Daoy (cell line): ENCODE data around the gene OSBPL2. TPM values are rescaled to one million over a fixed set of nuclear protein-coding genes. Genes with fewer than 3 reads are reported as not detected.

Experiments
- DNase-seq: peaks from one replicate; pipeline ENCODE4 v3.0.0-alpha.2; 2015; ENCODE audit warnings: low read depth
- total RNA-seq: library from RNA; depleted of rRNA; stranded (reverse); fragments of >200 nt; shearing (Covaris generic); gene quantifications from 2 replicates; pipeline ENCODE4 v1.2.3, GENCODE V29; 2014; rRNA removed

The OSBPL2 gene
- total RNA-seq, 1 experiment from 2014 or later = 10.2 TPM

GRCh38 chr20:62339647-62340062 lies 101.3 kb downstream of the OSBPL2 start:
- no peak for DNase-seq

DNA sequence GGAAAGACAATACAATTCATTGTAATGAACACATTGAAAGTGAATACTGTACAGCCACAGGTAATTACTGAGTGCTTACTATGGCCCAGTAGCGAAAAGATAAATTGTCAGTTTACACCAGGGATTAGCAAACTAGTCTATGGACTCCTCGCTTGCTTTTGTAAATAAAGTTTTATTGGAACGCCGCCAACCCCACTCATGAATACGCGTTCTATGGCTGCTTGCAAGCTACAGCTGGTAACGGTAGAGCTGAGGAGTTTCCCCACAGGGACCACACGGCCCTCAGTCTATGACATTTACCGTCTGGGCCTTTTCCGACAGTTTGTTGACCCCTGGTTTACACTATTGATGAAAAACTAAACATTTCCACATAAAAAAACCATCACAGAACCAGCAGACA lies 104.6 kb downstream of the OSBPL2 start:
- DNase-seq = no peak

DNA sequence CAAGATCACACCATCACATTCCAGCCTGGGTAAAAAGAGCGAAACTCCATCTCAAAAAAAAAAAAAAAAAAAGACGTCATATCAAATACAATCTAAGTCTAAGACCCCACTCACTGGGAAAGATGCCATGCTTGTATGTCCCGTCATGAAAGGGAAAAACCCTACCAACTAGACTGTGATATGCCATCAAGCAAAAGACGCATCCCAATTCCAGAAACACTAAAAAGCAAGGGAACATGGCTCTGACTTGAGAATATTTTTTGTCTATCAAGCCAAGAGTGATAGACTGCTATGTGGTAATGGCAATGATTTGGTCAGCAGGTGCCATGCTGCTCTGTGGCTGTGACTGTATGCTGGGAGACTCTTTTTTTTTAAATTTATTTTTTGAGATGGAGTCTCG lies 105.8 kb downstream of the OSBPL2 start:
- no peak for DNase-seq

GRCh38 chr20:62344782-62345181 lies 106.5 kb downstream of the OSBPL2 start:
- peak; percentile 57 for DNase-seq

Other genes with a start within 250 kb of the OSBPL2 start
- 2.5 and 3.1 TPM in 2 replicates for gene TAF4, start 172.6 kb upstream of the OSBPL2 start, total RNA-seq
- 34.3 and 38.2 TPM in 2 replicates for gene LSM14B, start 116.0 kb upstream of the OSBPL2 start, total RNA-seq
- 722 and 899 TPM in 2 replicates for gene PSMA7, start 95.1 kb upstream of the OSBPL2 start, total RNA-seq
- gene SS18L1, start 94.8 kb upstream of the OSBPL2 start, total RNA-seq = 10.1 and 10.3 TPM in 2 replicates
- 13.3 and 23.0 TPM in 2 replicates for gene MTG2, start 55.5 kb upstream of the OSBPL2 start, total RNA-seq
- gene HRH3, start 18.2 kb upstream of the OSBPL2 start, total RNA-seq = not detected in 2 replicates
- gene ADRM1, start 64.5 kb downstream of the OSBPL2 start, total RNA-seq = 390 and 470 TPM in 2 replicates
- 3.1 and 9.6 TPM in 2 replicates for gene LAMA5, start 128.8 kb downstream of the OSBPL2 start, total RNA-seq
- gene RPS21, start 148.6 kb downstream of the OSBPL2 start, total RNA-seq = 1,690 and 2,894 TPM in 2 replicates
- gene CABLES2, start 168.8 kb downstream of the OSBPL2 start, total RNA-seq = 2.0 and 3.8 TPM in 2 replicates
- gene RBBP8NL, start 189.0 kb downstream of the OSBPL2 start, total RNA-seq = not detected in 2 replicates
- not detected in 2 replicates for gene GATA5, start 237.5 kb downstream of the OSBPL2 start, total RNA-seq